GM19240 (cell line): ENCODE measurements around the gene SYCN.

Experiments used
- DNase-seq: peaks from one replicate; pipeline ENCODE4 v3.0.0; 2011; ENCODE audit warnings: low spot score; ENCODE audit not compliant: insufficient read length

The SYCN gene

DNA sequence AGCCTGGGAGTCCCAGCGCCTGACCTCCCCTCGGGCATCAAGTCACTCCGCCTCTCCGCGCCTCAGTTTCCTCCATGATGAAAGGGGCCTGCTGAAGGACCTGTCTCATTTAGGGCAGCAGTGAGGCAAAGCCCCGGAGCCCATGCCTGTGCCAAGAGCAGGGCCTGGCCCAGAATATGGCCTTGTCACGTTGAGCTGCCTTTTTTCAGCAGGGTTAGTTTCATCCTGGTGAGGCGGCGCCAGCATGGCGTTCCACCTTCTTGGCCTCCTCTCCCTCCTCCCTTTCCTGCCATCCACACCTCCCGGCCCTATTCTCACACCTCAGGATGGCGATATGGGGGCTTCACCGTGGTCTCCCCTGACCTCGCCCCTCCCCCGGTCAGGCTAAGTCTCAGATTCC lies 48.3 kb downstream of the SYCN start:
- DNase-seq, result no peak

DNA sequence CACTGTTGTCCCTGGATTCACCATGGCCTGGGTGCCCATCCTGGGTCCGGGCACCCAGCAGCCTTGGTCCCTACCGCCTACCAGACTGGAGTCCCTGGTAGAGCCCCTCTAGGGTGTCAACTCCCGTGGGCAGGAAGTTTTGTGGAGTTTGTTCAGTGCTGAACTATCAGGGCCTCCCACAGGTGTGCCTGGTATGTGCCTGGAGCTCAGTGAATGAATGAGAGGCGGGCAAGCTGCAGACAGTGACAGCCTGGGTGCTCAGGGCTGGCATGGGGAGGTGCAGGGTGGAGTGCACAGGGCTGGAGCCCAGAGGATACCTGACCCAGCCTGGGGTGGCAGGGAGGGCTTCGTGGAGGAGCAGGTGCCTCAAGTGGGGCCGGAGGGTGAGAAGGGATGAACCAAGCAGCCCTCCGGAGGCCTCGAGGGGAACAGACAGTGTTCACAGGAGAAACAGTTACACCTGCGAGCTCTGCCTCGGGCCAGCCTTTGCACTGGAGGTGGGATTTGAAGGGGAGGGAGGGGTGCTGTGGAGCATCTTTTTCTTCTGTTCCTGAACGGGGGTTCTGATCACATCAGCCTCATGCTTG lies 48.9 kb downstream of the SYCN start:
- no peak for DNase-seq

DNA sequence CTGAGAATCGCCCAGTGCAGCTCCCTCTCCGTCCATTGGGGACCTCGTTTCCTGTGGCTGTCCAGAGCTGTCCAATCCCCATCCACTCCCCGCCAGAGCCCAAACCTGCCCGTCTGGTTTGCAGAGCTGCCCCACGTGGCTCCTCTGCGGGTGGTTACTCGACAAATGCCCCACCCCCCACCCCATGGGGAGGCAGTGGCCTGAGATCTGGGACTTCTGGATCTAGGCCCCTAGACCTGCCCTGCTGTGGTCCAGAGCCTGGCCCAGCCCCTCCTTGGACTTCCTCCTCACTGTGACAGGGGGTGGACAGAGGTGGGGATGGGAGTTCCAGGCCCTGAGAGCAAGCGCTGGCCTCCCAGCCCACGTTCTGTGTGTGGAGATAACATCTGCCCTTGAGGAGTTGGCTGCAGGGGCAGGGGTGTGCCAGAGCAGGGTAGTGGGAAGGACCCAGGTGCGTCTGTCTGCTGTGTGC lies 49.4 kb downstream of the SYCN start:
- no peak for DNase-seq

- DNase-seq, result no peak
These were observed 49.9 kb downstream of the SYCN start for GRCh38 chr19:39154100-39154628.
